DMS153 treated with DMSO at 0.1 percent for 48 hours (cell line): Measurements from ENCODE around the gene PPP5C.
A peak's percentile ranks its signal among the peaks of the same experiment; 100 is the strongest.
"Not testable (repeated sequence)": the region's sequence is repeated elsewhere in the genome, so short reads cannot be mapped to it uniquely, and the experiment has no call there.

Experiments used
- DNase-seq: peaks from one replicate; lab custom pipeline; 2025; ENCODE audit not compliant: unreplicated experiment; lab: John Stamatoyannopoulos, UW

PPP5C gene

DNA sequence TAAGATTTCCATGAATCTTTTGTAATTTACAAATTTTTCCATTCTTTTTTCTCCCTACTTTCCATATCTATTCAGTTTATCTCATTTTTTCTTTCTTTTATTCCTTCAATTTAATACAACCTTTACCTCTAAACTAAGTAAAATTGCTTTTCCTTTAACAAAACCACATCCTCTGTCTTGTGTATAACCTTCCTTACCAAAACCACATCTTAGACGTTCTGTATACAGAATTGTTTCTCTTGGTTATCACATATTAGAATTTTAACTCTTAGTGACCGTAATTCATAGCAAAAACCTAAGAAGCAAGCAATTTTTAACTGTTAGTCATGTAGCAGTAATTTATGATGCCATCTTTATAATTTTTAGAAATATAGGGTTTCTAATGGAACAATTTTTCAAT is 15.0 kb downstream of the PPP5C start:
- no peak for DNase-seq

DNA sequence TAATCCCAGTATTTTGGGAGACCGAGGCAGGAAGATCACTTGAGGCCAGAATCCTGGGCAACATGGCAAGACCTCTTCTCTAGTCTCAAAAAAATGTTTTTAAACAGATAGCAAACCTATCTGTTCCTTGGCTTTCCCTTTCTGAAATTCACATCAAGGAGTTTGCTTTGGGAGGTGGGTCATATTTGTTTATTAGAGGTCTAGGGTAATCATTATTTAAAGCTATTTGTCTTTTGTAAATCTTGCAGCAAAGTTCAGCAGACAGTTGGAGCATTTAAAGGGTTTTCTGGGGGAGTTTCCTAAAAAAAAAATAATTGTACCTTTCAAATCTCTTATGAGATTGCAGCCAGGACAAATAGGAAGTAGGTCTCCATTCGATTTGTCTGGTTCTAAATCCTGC is 17.5 kb downstream of the PPP5C start:
- no peak for DNase-seq

DNA sequence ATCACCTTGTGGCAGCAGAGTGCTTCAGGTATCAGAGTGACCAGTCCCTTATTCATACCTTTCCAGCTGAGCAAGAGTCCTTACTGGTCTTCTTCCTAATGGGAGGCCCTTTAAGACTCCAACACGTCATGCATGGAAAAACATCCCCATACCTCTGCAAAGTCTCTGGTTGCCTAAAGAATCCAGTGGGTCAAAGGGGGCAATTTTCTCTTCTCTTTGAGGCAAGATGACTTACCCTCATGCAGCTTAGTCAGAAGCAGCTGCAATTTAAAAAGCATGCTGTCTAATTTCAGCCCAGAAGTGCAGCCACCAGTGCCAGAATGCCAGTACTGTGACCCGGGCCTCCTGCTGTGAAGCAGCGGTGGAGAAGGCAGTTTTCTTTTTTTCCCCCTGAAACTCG is 18.7 kb downstream of the PPP5C start:
- no peak for DNase-seq

DNA sequence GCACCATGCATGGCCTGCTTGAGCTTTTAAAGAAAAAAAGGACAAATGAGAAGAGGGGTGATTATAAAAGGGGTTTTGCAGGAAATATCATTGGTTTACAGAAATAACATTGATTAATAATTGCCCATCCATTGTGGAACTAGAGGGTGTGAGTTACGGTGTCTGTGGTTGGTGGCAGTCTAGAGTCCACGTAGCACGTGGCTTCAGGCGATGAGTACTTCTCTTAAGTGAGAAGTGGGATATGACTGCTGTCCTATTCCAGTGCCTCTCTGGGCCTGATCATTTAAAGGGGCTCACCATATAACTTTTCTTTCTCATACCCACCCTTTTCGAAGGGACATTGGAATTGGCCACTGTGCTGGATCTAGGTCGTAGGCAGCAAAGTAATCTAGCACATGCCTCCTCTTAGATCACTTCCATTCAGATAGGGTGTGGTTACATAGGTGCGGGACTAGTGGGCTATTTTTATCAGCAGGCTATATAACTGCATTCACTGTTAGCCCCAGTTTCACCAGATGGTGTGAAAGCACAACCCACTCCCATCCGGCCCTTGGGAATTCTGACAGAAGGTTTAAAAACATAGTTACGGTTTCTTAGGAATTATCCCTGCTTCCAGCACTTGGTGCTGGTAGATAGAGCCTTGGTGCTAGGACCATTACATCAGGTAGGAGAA is 19.9 kb downstream of the PPP5C start:
- no peak for DNase-seq

DNA sequence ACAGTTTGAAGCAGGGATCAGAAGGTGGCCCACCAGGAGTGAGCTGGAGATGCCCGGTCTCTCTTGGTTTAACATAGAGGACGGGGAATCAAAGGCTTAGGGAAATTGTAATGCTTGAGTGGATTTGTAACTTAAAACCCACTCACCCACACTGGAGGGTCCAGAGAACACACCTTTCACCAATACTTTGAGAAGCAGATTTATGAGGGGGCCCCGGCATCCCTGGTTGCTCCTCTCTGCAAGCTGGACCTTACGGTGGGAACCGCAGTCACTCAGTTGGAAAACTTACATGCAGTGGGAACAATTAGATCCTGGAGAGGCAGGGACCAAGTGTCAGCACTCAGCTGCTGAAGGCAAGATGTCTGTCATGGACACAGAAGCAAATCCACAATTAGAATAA is 20.5 kb downstream of the PPP5C start:
- DNase-seq = no peak

DNA sequence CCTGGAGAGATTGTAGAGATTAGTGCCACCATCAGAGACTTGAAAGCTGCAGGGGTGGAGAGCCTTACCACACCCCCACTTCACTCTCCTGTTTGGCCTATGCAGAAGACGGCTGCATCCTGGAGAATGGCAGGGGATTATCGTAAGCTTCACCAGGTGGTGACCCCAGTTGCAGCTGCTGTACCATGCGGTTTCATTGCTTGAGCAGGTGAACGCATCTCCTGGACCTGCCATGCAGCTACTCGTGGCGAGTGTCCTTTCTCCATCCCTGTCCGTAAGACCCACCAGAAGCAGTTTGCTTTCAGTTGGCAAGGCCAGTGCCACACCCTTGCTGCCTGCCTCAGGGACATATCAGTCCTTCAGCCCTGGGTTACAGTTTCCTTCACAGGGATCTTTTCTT is 21.2 kb downstream of the PPP5C start:
- no peak for DNase-seq

DNA sequence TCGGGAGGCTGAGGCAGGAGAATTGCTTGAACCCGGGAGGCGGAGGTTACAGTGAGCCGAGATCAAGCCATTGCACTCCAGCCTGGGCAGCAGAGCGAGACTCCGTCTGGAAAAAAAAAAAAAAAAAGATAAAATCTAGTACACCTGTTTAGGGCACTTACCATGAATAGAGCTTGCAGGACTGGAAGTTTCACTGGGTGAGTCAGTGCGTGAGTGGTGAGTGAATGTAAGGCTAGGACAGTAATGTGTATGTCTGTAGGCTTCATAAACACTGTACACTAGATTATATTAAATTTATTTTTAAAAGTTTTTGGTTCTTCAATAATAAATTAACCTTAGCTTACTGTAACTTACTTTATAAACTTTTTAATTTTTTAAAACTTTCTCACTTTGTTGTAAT is 22.9 kb downstream of the PPP5C start:
- no peak for DNase-seq

DNA sequence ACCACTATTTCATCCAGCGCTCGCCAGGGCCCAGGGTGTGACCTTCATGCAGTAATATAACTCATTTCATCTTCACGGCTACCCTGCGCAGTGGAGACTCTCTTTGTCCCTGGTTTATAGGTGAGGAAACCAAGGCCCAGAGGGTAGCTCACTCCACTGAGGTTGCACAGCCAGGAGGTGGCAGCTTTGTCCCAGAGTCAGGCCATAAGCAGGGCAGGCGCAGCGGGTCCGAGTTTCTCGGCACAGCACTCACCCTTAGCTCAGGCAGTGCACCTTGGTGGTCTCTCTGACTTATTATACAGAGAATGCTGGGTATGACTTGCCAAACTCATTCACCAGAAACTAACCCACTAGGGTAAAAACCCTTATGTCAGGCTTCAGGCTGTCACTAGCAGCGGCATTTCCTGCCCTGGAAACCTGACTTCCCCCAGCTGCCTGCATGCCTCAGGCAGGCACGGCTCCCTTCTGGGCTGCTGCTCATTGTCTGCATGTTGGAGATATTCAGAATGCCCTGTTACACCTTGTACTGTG is 24.5 kb downstream of the PPP5C start:
- no peak for DNase-seq

DNA sequence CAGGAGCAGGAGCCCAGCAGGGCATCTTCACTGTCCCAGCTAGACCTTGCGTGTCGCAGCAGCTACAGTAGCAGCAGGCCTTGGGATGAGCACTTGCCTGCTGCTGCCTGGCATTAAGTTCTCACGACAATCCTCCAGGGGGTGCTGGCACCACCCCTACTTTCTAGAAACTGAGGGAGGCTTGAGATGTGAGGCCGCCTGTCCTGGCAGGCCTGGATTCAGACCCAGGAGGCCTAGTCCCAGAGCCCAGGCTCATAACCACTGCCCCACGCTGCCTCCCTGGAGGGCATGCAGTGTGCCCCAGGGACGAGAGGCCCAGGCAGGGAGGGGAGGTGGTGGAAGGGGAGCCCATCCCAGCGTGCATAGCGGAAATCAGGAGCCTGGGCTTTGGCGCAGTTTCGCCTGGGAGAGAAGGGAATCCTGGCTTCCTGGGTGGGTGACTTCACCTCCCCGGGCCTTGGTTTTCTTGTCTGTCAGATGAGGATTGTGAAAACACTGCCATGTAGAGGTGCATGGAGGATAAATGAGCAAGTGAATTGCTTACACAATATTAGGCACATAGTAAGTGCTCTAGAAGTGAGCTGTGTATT is 26.1 kb downstream of the PPP5C start:
- DNase-seq = peak; percentile 57

DNA sequence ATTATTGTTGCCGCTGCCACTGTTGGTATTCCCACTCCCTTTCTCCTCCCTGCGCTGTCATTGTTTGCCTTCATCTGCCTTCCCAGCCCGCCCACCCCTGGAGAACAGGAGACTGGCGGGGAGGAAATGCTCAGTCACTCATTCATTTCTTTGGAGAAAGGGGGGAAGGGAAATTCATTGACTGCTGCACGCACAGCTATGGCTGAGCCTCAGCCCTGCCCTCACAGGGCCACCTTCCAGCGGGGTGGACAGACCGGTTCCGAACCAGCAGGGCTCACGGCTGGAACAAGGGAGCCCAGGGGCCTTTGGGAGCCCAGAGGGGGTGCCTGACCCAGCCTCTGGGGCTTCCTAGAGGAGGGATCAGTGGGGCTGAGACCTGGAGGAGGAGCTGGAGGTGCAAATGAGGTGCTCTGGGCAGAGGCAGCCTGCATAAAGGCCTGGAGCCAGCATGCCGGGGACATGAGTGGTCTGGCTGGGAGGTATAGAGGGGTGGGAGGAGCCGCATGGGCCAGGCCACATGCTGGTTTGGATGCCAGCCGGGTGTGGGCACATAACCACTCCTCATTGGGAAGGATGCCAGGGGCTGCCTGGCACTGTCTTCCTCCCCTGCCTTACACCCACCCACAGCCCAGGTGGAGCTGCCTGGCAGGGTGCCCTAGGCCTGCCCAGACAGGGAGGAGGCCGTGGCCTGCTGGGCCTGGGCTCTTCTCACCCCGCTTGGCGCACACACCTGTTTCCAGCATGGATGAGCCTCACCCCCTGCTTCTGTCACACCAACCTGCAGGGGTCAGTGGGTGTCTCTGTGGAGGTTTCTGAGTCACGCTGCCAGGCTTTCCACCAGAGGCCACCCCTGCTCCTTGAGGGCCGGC is 26.8 kb downstream of the PPP5C start:
- peak; percentile 95 for DNase-seq

DNA sequence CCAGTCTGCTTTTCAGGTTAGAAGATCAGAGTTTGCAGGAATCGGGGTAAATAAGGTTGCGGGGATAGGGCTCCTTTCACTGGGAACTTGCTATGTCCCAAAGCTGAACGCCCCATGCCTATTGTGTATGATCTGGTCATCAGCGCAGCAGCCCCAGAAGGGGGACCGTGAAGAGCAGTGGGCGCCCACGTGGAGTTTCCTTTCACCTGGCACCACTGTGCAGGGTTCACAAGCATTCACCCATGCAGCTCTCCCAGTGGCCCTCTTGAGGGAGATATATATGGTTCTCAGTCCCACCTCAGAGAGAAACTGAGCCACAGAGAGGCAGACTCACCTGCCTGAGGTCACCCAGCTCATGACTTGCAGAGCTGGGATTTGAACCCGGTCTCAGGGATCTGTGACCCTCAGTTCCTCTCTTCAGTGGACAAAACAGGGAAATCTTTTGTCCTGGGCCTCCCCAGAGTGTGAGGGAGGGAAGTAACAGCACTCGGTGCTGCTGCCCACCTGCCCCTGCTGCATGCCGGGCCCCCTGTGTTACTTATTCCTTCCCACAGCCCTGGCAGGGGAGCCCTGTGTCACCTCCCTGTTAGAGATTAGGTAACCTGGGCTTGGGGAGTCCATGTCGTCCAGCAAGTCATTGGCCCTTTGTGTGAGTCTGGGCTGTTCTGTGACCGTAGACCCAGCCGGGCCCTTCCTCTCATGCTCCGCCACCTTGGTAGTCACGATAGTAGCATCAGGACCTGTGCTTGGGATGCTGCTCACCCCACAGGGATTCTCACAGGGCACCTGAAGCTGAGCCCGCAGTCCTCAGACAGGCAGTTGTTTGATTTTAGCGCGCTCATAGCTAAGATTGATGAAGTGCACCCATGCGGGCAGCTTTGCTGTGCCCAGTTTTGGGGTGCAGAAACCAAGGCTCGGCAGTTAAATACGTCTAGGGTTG is 27.9 kb downstream of the PPP5C start:
- no peak for DNase-seq

DNA sequence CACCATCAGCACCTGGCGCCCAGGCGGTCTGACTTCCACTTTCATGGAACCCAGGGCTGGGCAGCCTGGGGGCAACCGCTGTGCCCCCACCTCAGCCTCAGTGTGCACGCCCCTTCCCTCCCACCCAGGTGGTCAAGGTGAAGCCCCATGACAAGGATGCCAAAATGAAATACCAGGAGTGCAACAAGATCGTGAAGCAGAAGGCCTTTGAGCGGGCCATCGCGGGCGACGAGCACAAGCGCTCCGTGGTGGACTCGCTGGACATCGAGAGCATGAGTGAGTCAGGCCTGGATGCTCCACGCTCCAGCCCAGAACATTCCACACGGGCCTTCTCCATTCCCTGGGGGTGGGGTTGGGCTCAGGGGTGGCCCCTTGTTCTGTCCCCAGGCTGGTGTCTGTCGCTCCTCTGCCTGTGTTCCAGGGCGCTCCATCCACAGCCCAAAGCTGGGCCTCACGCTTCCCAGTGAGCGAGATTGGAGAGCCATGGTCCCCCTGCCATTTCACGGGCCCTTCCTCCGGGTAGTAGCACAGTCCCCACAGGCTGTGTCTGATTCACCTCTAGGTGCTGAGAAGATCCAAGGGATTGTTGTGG is 28.7 kb downstream of the PPP5C start:
- not testable (repeated sequence) for DNase-seq

DNA sequence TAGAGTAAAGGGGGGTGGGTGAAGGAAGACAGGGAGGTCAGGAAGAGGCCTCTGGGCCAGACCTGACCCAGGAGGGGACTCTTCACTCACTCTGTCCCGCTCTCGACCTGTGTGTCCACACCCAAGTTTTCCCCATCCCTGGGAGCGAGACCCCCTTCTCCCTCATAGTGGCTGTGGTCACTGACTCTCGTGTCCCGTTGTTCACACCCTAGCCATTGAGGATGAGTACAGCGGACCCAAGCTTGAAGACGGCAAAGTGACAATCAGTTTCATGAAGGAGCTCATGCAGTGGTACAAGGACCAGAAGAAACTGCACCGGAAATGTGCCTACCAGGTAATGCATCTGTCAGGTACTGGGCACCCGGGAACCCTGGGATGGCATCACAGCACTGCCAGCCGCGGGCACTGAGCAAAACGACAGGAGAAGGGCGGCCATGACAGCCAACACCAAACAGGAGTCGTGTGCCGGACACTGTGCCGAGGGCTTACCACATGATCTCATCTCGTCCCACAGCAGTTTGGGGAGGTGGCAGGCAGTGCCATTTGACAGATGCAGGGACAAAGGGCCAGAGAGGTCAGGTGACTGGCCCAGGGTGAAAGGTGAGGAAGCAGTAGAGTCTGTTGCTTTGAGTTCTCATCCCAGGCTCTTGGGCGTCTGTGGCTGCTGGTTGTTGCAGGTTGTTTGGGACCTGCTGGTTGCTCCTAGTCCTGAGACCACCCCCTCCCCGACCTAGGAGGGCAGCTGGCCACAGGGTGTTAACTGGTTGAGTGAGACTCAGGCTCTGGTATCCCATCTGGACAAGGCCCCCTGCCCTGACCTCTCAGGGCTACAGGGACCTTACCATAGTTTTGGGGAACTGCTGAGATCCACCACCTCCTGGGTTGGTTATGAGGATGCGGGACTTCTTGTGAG is 29.6 kb downstream of the PPP5C start:
- no peak for DNase-seq

DNA sequence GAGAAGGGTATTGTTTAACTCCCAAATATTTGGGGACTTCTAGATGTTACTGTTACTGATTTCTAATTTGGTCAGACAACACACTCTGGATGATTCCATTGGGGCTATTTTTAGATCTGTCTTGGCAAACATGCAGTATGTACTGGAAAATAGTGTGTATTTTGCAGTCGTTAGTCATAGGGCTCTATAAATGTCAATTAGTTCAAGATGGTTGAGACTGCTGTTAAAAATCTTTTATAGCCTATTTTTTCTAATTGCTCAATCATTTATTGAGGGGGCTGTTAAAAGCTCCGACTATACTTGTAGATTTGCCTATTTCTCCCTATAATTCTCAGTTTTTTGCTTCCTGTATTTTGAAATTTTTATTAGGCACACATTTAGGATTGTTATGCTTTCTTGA is 31.4 kb downstream of the PPP5C start:
- DNase-seq = no peak

DNA sequence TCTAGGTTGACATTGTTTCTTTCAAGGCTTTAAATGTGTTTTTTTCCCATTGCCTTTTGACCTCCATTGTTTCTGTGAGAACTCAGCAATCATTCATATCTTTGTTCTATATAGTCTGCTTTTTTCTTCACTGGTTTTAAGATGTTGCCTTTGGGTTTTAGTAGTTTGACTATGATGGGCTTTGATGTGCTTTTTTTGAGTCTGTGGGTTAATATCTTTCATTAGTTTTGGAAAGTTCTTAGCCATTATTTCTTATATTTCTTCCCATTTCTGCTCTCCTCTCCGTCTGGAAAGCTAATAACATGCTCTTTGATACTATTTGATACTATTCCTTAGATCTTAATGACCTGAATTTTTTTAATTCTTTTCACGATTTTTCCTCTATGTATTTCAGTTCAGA is 33.8 kb downstream of the PPP5C start:
- no peak for DNase-seq

DNA sequence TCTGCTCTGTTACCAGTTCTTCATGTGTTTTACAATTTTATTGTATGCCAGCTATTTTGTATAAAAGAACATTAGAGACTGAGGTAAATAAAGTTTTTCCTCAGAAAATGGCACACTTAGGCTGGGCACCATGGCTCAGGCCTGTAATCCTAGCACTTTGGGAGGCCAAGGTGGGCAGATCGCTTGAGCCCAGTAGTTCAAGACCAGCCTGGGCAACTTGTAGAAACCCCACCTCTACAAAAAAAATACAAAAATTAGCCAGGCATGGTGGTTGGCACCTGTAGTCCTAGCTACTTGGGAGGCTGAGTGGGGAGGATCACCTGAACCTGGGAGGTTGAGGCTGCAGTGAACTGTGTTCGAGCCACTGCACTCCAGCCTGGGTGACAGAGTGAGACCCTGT is 34.5 kb downstream of the PPP5C start:
- no peak for DNase-seq

DNA sequence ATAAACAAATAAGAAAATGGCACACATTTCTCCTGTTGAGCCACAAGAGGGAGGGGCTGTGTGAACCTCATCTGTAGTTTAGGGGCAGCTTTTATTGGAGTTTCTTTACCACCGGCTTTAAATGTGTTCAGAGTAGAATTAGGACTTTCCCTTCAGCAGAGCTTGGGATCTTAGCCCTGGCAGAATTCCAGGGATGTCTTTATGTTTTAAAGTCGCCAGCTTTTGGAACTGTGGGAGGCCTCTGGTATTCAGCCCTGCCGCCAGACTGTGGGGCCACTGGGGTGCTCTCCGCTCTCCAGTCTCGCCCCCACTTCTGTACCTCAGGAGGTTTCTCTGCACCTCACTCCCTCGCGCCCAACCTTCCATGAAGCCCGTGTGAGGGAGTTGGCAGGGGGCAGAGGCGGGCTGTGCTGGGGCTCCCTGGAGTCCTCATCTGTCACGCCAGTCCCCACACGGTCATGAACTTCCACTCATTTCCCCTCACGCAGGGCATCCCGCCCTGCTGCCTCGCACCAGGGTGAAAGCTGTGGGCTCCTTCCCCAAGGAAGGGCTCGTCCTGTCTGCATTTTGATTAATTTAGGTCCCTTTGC is 35.0 kb downstream of the PPP5C start:
- no peak for DNase-seq

DNA sequence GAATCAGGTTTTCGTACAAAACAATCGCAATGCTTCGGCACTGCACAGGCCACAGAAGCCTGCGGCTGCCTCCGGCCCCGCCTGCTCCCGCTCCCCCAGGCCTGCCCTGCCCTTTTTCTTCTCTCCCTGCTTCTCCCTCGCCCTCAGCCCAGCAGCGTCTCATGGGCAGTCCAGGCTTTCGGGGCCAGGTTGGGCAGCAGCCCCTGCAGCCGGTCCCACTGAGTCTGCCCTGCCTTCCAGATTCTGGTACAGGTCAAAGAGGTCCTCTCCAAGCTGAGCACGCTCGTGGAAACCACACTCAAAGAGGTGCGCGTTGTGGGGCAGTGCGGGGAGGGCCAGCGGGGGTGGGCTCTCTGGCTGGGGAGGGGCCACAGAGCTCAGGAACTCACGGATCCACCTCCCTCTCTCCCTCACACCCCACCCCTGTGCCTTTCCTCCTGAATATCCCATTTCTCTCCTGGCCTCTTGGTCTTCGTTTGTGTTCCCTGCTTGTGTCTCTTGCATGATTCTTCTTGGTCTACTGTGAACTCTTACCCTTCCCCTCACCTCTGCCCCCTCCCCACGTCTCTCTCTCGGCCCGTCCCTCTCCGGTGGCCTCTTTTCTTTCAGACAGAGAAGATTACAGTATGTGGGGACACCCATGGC is 36.4 kb downstream of the PPP5C start:
- DNase-seq = no peak

DNA sequence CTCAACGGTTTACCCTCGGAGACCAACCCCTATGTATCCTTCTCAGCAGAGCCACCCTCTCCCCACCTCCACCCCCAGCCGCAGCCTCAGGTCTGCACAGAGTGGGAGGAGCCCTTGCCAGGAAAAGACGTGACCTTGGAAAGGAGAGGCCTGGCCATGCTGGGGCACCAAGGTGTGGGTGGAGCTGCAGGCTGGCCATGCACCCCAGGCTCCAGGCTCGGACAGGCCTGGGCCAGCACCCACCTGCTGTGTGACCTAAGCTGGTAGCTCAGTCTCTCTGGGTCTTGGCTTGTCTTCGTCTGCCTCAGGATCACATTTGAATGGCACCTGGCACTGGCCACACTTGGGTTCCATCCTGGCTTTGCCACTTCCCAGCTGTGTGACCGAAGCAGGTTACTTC is 37.0 kb downstream of the PPP5C start:
- no peak for DNase-seq
